Bronchial epithelial cell (primary cell): ENCODE results near the gene RAC3. TPM values are rescaled to one million over a fixed set of nuclear protein-coding genes. Genes with fewer than 3 reads are reported as not detected.

Experiments used
- DNase-seq: peaks from one replicate; pipeline ENCODE4 v3.0.0-alpha.2; 2010; ENCODE audit warnings: low read depth
- FAIRE-seq: peaks from 2 replicates; lab custom pipeline; 2011; peaks lifted over from hg19 to GRCh38; lab: Jason Lieb, UNC
- H3K27me3 ChIP-seq: 2 replicates; pipeline ENCODE4 v1.5.1; 2011; ENCODE audit warnings: low read length; ENCODE audit not compliant: control insufficient read depth, insufficient read depth
- H3K36me3 ChIP-seq: 2 replicates; pipeline ENCODE4 v1.5.1; 2011; ENCODE audit warnings: low read length; ENCODE audit not compliant: control insufficient read depth, insufficient read depth
- H3K4me3 ChIP-seq: 2 replicates; pipeline ENCODE4 v1.5.1; 2011; ENCODE audit warnings: mild to moderate bottlenecking, low read depth, low read length, control low read depth
- total RNA-seq: library from RNA; depleted of rRNA; stranded (reverse); fragments of >200 nt; gene quantifications from 2 replicates; pipeline ENCODE4 v1.2.1, GENCODE V29; 2014
- TF ChIP-seq, protein P1 (sequence below): IDR thresholded peaks from 2 replicates; pipeline ENCODE4 v1.5.1; 2011; ENCODE audit warnings: mild to moderate bottlenecking, moderate library complexity, low read length, control low read depth, inconsistent platforms; ENCODE audit not compliant: insufficient read depth, severe bottlenecking

RAC3 gene
- total RNA-seq, 1 donor from 2014 or later: 18.7 TPM

DNA sequence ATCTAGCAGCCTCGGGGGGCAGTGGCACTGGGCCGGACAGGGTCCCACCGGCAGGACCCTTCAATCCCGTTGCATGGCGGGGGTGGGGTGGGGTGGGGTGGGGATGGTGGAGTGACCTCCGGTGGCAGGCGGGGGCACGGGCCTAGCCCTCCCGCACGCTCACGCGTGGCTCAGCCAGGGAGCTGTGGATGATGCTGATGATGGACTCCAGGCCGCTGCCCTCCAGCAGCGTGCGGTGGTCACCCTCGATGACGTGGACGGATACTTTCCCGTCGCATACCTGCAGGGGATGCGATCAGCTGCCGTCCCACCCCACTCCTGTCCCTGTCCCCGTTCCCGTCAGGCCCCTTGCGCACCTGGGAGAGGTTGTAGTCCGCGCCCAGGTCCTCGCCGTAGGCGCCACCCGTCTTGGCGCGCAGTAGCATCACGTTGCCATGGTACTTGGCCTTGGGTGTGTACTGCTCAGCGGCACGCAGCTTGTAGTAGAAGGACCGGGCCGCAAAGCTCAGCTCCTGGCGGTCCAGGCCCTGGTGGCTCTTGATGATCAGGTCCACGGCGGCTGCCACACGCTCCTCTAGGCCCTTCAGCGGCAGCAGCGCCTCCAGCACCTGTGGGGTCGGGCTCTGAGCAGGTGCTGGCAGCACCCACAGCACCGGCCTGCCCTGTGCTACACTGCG, 47.7 kb downstream of the RAC3 start:
- no peak for DNase-seq
- peaks cover 48% of the 10 kb centered on the region for H3K36me3 ChIP-seq
- no peak for FAIRE-seq

DNA sequence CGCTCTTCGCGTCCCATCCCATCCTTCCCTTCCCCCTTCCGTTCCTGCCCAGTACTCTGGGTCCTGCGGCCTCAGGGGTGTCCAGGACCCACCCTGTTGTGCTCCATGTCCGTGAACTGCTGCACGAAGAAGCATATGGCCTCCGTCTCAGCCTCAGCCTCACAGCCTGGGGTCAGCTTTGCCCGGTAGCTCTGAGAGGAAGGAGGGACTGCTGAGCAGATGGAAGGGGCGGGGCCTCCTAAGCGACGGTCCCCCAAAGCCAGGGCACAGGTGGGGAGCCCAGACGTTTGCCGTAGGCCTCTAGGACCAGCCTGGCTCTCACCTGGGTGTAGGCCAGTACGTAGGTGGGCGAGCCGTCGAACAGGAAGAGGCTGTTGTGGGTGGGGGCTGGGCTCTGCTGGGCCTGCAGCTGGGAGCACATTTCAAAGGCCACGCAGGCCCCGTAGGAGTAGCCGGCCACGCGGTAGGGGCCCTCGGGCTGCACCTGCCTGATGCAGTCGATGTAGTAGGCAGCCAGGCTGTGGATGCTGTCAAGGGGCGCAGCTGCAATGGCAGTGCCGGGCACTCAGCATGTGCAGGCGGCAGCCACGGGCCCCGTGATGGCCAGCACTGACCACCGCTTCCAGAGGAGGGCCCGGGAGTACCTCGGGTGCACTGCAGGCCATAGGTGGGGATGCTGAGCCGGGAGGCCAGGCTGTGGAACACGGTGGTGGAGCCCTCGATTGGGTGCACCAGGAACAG, 48.7 kb downstream of the RAC3 start:
- TF ChIP-seq, protein P1, sequence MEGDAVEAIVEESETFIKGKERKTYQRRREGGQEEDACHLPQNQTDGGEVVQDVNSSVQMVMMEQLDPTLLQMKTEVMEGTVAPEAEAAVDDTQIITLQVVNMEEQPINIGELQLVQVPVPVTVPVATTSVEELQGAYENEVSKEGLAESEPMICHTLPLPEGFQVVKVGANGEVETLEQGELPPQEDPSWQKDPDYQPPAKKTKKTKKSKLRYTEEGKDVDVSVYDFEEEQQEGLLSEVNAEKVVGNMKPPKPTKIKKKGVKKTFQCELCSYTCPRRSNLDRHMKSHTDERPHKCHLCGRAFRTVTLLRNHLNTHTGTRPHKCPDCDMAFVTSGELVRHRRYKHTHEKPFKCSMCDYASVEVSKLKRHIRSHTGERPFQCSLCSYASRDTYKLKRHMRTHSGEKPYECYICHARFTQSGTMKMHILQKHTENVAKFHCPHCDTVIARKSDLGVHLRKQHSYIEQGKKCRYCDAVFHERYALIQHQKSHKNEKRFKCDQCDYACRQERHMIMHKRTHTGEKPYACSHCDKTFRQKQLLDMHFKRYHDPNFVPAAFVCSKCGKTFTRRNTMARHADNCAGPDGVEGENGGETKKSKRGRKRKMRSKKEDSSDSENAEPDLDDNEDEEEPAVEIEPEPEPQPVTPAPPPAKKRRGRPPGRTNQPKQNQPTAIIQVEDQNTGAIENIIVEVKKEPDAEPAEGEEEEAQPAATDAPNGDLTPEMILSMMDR: no peak
- Histone ChIP-seq H3K4me3 (no peak overlapping the region), H3K27me3 (no peaks in the 10 kb centered on the region), H3K36me3 (peaks cover 58% of the 10 kb centered on the region)
- DNase-seq (no peak), FAIRE-seq (no peak)

More for the DNA sequence above, 47.7 kb downstream of the RAC3 start:
- no peaks in the 10 kb centered on the region for H3K27me3 ChIP-seq
- no peak overlapping the region for H3K4me3 ChIP-seq
- TF ChIP-seq, protein P1: no peak

DNA sequence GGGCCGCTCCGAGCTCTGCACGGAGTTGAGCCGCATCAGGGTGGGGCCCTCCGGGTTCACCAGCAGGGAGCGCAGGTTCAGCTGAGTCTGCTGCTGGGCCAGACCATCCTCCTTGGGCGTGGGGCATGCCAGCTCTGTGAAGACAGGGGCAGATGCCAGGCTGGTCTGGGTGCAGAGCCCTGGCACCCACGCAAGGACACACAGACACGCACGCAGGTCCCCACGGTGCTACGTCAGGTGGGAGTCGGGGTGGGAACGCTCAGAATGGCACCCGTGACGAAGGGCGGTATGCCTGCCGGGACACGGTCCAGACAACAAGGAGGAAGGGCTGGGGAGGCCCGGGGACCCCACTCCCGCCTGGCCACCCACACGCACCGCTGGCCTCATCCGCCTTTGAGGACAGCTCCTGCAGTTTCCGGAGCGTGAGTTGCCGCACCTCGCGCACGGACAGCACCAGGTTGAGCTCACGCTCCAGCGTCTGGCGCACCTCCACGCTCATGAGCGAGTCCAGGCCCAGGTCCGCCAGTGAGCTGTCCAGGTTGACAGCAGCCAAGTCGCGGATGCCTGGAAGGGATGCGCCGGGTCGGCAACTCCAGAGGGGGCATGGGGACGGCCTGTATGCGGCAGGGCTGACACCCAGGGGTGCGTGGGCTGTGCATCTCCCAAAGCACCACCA, 49.4 kb downstream of the RAC3 start:
- H3K4me3 ChIP-seq: no peak overlapping the region
- TF ChIP-seq, protein P1: no peak
- FAIRE-seq (no peak), DNase-seq (no peak)
- no peaks in the 10 kb centered on the region for H3K27me3 ChIP-seq
- peaks cover 62% of the 10 kb centered on the region for H3K36me3 ChIP-seq

DNA sequence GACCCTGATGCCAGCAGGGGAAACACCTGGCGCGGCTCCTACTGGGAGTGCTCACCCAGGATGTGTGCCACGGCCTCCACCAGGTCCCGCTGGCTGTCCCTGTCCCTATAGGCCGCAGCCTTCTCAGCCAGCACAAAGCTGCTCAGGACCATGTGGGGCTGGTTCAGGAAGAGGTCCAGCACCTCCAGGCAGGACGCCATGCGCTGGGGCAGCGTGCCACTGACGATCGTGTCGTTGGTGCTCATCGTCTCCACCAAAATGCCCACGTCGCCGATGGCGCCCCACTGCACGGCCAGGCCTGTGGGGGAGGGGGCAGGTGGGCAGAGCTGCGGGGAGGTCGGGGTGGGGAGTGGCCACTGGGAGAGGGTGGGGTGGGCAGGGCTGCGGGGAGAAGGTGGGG, 50.1 kb downstream of the RAC3 start:
- Histone ChIP-seq H3K4me3 (no peak overlapping the region), H3K27me3 (no peaks in the 10 kb centered on the region), H3K36me3 (peaks cover 67% of the 10 kb centered on the region)
- FAIRE-seq: no peak
- TF ChIP-seq, protein P1: no peak
- no peak for DNase-seq

DNA sequence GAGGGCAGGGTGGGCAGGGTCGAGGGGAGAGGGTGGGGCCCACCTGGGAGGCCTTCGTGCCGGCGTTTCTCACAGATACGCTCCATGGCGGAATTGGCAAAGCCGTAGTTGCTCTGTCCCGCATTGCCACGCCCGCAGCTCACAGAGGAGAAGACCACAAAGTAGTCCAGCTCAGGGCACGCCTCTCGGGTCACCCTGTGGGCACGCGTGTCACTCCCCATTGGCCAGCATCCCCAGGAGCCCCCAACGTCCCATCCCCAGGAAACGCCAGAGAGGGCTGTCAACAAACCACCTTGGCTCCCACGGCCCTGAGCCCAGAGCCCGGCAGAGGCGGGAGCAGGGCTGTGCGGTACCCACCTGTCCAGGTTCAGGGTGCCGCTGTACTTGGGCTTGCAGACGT, 50.5 kb downstream of the RAC3 start:
- TF ChIP-seq, protein P1: no peak
- Histone ChIP-seq H3K36me3 (peaks cover 71% of the 10 kb centered on the region), H3K27me3 (no peaks in the 10 kb centered on the region), H3K4me3 (no peak overlapping the region)
- FAIRE-seq (no peak), DNase-seq (no peak)
